ENCODE measurements around the gene ANKRD33B. TPM values are rescaled to one million over a fixed set of nuclear protein-coding genes. Genes with fewer than 3 reads are reported as not detected.

The ANKRD33B gene
- total RNA-seq, 1 experiment from 2014 or later: 6.9 TPM

GRCh38 chr5:10553476-10553875, 10.4 kb upstream of the ANKRD33B start:
- TF ChIP-seq, protein P1, sequence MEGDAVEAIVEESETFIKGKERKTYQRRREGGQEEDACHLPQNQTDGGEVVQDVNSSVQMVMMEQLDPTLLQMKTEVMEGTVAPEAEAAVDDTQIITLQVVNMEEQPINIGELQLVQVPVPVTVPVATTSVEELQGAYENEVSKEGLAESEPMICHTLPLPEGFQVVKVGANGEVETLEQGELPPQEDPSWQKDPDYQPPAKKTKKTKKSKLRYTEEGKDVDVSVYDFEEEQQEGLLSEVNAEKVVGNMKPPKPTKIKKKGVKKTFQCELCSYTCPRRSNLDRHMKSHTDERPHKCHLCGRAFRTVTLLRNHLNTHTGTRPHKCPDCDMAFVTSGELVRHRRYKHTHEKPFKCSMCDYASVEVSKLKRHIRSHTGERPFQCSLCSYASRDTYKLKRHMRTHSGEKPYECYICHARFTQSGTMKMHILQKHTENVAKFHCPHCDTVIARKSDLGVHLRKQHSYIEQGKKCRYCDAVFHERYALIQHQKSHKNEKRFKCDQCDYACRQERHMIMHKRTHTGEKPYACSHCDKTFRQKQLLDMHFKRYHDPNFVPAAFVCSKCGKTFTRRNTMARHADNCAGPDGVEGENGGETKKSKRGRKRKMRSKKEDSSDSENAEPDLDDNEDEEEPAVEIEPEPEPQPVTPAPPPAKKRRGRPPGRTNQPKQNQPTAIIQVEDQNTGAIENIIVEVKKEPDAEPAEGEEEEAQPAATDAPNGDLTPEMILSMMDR (conservative IDR thresholded peaks at IDR 0.05): no peak
- no peak overlapping the region for H3K23ac ChIP-seq (ENCODE audit: insufficient read length, low read depth, low read length)
- no peaks in the 10 kb centered on the region for H3K27me3 ChIP-seq (ENCODE audit: insufficient read depth, low read length)
- no peak overlapping the region for H2BK20ac ChIP-seq (ENCODE audit: low read depth, low read length, poor library complexity, severe bottlenecking)
- no peaks in the 10 kb centered on the region; a peak in 1 of 7 replicates for H3K36me3 Mint-ChIP-seq (ENCODE audit: insufficient read depth in 1 of 3, low read depth in 3 of 3)
- H3K4me2 ChIP-seq (ENCODE audit: insufficient read depth, insufficient read length, low read length): no peak overlapping the region
- no CpG with 5 or more reads among the region's 7 CpGs for WGBS (ENCODE audit: extremely low coverage, insufficient read length, low lambda C conversion rate)
- H3K27ac Mint-ChIP-seq: peak overlapping the region in 1 of 3 experiments; percentile 96; a peak in 3 of 7 replicates
- no peaks in the 10 kb centered on the region for H3K23me2 ChIP-seq (ENCODE audit: insufficient read length, low read depth, low read length, poor library complexity, severe bottlenecking)
- H3K56ac ChIP-seq (ENCODE audit: insufficient read length, low read depth, low read length): no peak overlapping the region
- H3K27ac ChIP-seq (ENCODE audit: insufficient read length, low read depth, low read length): no peak overlapping the region
- H3T11ph ChIP-seq (ENCODE audit: low read length): no peak overlapping the region
- no peak overlapping the region for H2BK120ac ChIP-seq (ENCODE audit: low read depth, low read length, poor library complexity, severe bottlenecking)
- no peaks in the 10 kb centered on the region for H3K9me3 ChIP-seq (ENCODE audit: control insufficient read depth, low read depth, low read length)
- H3K4me1 ChIP-seq (ENCODE audit: insufficient read depth, low read length): peaks cover 13% of the 10 kb centered on the region; the same call in 1 of the 2 replicates
- H2AK5ac ChIP-seq (ENCODE audit: insufficient read length, low read length): no peak overlapping the region
- DNase-seq: no peak
- no peak overlapping the region for H3K4ac ChIP-seq (ENCODE audit: low read depth, low read length)
- H4K91ac ChIP-seq (ENCODE audit: insufficient read length, low read depth, low read length): peak overlapping the region; percentile 44
- H3K9ac ChIP-seq (ENCODE audit: extremely low read depth, insufficient read length, low read length): no peak overlapping the region
- H4K20me1 ChIP-seq (ENCODE audit: control insufficient read depth, insufficient read depth, insufficient read length): peaks cover 4% of the 10 kb centered on the region
- peaks cover 44 to 54% of the 10 kb centered on the region in 2 experiments for H3K4me1 Mint-ChIP-seq
- peaks cover 29% of the 10 kb centered on the region for H3K27me3 Mint-ChIP-seq (ENCODE audit: low read depth)
- H3K79me1 ChIP-seq (ENCODE audit: insufficient read depth, low read depth, low read length, poor library complexity, severe bottlenecking): no peaks in the 10 kb centered on the region
- peak overlapping the region; percentile 20 for H3K18ac ChIP-seq (ENCODE audit: insufficient read length, low read depth, low read length)
- no peak overlapping the region for H4K8ac ChIP-seq (replicated peaks; ENCODE audit: insufficient read length, low read depth, low read length)
- no peak overlapping the region for H2BK12ac ChIP-seq (ENCODE audit: insufficient read length, low read depth, low read length)
- H2BK5ac ChIP-seq (ENCODE audit: insufficient read length, low read length): no peak overlapping the region
- H4K5ac ChIP-seq (ENCODE audit: insufficient read length, low read depth, low read length): no peak overlapping the region
- no peaks in the 10 kb centered on the region for H3K79me2 ChIP-seq (ENCODE audit: insufficient read depth, low read length)
- no peak overlapping the region for H2AFZ ChIP-seq (ENCODE audit: low read length)
- H3K4me3 Mint-ChIP-seq: no peak overlapping the region
- peaks cover 4 to 9% of the 10 kb centered on the region in 2 experiments; a peak in 4 of 5 replicates for H3K9me3 Mint-ChIP-seq
- no peak overlapping the region for H3K14ac ChIP-seq (ENCODE audit: insufficient read depth, low read length)
- no peak overlapping the region for H2BK15ac ChIP-seq (ENCODE audit: low read depth, low read length)
